NCI-H1092 treated with DMSO at 0.1 percent for 48 hours (cell line): ENCODE data around the gene GPR35.

Experiments
- DNase-seq: peaks from one replicate; lab custom pipeline; 2025; lab: John Stamatoyannopoulos, UW

GPR35 gene, protein sequence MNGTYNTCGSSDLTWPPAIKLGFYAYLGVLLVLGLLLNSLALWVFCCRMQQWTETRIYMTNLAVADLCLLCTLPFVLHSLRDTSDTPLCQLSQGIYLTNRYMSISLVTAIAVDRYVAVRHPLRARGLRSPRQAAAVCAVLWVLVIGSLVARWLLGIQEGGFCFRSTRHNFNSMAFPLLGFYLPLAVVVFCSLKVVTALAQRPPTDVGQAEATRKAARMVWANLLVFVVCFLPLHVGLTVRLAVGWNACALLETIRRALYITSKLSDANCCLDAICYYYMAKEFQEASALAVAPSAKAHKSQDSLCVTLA

DNA sequence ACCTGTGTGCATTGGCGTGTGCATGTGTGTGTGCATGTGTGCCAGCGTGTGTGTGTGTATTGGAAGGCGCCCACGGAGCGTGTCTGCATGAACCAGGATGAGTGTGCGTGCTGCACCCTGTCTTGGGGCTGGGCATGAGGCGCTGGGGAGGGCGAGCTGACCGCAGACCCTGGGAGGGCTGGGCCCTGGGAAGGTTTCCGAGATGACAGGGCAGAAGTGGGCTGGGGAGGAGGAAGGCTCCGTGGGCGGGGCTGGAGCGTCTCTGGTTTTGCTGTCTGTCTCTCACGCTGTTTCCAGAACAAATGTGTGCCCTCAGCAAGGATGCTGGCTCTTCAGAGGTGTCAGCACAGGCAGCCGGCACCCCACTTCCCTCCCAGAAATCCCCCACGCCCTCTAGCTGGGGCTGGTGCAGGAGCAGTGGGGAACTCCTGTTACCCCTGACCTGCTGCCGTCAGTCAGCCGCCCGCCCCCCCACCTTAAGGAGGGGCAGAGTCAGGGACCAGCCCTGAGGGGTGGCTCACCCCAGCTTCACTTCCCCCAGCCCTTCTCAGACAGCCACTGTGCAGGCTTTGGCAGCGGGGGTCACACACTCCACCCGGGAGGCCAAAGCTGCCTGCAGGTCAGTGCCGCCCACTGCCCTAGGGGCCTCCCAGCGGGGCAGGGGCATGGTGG lies at the start of gene GPR35:
TSS of gene GPR35 (plus strand) at position 531 of the 672 bp plus-strand sequence. CDS start 4,473 bp downstream, outside the sequence.
- DNase-seq, result no peak

DNA sequence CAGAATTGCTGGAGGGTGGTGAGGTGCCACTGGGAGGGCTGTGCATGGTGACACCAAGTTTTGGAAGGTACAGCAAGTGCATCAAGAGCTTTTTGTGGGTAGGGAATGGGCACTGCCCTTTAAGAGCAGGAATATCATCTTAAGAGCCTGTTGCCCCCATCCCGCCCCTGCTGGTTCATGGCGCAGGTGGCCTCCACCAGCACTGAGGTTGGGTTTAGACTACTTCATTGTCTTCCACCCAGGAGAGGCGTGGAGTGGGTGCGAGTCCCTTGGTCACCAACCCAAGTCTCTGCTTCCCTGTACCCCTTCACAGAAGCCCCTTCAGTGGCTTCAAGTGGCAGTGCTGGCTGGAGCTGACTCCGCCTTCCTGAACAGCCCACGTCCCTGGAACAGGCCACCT lies 49.2 kb upstream of the GPR35 start:
- DNase-seq, result no peak

DNA sequence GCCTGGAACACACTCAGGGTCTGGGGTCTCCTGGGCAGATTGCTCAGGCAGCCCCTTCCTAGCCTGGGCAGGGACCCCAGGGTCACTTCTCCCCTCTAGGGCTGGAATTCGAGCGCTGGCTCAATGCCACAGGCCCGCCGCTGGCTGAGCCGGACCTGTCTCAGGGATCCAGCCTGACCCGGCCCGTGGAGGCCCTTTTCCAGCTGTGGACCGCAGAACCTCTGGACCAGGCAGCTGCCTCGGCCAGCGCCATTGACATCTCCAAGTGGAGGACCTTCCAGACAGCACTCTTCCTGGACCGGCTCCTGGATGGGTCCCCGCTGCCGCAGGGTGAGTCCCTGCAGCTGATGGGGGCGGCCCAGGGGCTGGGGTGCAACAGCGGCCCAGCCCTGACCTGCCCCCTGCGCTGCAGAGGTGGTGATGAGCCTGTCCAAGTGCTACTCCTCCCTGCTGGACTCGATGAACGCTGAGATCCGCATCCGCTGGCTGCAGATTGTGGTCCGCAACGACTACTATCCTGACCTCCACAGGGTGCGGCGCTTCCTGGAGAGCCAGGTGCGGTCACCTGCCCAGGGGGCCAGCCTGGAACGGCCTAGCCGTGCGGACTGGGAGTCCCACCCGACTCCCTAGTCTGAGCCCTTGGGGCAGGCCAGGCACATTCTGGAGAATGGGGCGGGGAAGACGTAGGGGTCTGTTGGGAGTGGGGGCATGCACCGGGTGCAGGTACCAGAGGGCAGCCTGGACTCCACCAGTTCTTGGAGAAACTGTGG lies 48.7 kb upstream of the GPR35 start:
- no peak for DNase-seq

DNA sequence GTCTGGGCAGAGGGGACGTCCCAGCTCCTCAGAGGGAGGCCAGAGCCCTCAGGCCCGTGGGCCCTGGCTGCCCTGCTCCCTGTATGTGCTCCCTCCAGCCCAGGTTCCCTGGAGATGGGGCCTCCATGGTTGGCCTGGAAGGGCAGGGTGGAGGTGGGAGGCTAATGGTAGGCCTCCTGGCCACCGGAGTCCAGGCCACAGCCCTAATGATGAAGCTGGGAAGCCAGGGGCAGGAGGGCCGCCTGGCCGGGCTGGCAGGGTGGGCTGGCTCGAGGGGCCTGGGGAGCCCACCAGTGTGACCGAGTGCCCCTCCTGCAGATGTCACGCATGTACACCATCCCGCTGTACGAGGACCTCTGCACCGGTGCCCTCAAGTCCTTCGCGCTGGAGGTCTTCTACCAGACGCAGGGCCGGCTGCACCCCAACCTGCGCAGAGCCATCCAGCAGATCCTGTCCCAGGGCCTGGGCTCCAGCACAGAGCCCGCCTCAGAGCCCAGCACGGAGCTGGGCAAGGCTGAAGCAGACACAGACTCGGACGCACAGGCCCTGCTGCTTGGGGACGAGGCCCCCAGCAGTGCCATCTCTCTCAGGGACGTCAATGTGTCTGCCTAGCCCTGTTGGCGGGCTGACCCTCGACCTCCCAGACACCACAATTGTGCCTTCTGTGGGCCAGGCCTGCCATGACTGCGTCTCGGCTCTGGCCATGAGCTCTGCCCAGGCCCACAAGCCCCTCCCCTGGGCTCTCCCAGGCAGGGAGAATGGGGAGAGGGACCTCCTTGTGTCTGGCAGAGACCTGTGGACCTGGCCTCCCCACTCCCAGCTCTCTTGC lies 47.8 kb upstream of the GPR35 start:
- no peak for DNase-seq

DNA sequence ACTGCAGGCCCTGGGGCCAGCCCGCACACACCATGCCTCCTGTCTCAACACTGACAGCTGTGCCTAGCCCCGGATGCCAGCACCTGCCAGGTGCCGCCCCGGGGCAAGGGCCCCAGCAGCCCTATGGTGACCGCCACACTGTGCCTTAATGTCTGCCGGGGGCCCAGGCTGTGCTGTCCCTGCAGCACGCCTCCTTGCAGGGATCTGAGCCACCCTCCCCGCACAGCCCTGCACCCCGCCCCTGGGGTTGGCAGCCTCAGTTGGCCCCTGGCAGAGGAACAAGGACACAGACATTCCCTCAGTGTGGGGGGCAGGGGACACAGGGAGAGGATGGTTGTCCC lies 47.2 kb upstream of the GPR35 start:
- no peak for DNase-seq

DNA sequence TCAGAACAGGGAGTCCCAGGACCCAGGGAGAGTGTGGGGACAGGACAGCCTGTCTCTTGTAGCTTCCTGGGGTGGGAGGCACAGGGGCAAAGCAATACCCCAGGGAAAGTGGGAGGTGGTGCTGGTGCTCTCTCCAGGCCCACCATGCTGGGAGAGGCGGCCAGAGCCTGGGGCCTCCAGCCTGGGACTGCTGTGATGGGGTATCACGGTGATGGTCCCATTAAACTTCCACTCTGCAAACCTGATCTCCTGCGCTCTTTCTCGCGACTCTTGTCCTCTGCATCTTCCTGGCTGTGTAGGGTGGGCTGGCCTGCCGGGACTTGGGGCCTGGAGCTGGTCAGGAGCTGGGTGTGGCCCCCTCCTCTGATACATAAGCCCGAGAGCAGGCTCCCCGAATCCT lies 46.8 kb upstream of the GPR35 start:
- no peak for DNase-seq

DNA sequence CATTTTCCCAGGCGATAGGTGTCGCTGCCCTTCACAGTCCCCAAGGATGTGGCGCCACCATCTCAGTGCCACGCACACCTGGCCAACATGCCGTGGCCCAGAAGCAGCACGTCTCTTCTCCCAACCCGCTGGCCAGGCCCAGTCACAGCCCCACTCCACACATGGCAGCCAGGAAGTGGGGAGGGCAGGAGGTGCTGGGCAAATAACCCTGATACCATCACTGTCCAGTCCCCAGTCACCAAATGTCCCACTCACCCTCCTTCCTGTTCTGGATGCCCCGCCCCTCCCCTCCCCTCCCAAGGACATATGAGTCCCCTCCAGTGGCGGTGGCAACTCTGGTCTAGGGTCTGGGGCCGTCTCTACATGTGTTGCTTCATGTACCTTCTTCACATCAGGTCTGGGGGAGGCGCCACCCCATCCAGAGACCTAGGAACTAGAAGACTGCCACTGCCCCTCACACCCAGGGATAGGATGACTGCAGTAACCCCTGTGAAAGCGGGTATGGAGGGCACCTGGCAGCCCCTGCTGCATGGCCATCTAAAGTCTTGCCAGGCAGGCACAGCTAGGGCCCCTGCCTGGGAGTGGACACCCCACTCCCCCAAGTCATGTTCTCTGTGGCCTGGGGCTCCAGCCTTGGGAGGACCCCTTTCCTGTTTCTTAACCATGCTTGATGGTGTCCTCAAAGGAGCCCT lies 46.1 kb upstream of the GPR35 start:
- DNase-seq, result no peak

DNA sequence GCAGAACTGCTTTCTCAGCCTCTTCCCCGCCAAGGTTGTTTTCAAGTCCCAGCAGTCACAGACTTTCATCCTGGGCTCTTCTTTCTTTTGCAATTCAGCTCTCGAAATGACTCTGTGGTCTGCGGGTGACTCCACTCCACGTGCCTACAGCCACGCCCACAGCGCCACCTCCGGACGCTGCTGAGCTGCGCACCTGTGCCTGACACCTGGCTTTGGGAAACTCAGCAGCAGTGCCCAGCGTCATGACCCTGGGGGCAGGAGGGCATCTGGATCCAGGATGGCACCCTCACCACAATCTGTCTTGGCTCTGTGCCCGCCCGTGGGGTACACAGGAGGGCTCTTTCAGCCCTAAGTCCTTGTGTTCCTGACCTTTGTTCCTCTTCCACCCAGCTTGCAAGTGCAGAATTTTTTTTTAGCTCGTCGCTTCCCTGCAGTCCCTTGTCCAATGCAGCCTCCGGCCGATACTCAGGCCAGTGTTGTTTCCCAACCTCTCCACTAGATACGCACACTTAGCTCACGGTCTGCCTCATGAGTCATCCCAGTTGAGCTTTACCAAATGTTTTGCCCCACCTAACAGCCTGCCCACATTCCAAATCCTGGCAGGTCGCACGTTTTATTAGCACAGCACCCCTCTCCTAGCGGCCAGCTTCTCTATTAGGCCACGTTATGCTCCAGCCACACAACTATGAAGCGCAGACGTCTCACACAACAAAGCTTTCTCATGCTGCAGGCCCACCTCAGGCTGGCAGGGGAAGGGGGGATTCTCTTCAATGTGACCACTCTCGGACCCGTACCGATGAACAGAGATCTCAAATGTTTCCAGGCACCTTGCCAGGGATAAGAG lies 45.3 kb upstream of the GPR35 start:
- DNase-seq, result no peak

DNA sequence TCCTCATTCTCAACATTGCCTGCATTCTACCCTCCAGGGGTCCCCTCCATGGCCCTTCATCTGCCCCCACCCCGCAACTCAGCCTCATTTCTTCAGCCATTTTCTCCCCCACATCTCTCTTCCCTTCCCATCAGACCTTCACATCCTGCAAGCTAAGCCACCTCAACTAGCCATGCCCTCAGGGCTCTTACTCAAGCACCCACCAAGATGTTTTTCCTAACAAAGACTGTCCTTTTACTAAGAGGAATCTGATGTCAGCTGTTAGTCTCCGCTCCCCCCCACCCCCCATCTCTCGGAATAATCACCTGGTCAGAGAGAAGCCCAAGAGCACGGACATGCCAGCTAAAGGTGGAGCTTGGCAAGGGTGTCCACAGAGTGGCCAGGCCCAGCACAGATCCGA lies 43.5 kb upstream of the GPR35 start:
- DNase-seq, result no peak

DNA sequence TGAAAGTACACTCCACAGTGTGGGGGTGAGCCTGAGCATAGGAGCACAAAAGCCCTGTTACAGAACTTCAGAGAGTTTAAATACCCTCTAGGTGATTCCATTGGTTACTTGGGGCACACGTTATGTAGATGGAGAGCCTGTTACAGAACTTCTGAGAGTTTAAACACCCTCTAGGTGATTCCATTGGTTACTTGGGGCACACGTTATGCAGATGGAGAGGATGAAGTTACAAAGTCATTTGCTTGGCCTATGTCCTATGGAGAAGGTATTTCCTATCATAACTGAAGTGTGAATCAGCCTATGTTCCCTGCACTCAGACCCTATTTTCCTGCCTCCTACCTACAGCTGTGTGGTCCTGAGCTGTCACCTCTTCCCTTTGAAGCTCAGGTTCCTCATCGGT lies 42.5 kb upstream of the GPR35 start:
- DNase-seq, result no peak

DNA sequence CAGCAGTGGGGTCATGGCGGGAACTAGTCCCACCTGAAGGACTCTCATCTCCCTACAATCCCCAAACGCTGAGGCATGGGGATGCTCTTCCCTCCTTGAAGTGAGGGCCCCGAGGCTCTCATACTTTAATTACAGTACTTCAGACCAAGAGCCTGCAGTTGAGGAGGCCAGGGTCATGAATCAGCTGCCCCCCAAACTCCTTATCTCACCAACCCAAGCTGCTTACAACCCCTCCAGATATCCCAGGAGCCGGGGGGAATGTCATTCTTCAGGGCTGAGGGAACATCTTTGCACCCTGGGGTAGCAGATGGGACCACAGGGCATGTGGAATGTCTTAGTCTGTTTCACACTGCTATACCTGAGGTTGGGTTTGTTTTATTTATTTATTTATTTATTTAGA lies 41.5 kb upstream of the GPR35 start:
- no peak for DNase-seq

DNA sequence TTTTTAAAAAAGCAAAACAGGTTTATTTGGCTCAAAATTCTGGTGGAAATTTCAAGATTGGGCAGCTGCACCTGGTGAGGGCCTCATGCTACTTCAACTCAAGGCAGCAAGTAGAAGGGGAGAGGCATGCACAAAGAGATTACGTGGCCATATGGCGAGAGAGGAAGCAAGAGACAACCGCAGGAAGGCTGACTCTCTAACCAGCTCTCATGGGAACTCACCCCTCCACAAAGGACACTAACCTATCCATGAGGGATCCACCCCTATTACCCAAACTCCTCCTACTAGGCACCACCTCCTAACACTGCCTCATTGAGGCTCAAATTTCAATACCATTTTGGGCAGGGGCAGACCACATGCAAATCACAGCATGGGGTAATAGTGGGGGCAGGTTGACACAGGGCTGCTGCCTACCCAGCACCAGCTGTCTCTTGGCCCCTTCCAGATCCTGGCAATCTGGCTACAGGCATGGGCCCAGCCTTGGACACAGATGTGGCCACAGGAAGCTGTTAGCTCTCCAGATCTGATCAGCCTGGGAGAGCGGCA lies 40.7 kb upstream of the GPR35 start:
- no peak for DNase-seq

DNA sequence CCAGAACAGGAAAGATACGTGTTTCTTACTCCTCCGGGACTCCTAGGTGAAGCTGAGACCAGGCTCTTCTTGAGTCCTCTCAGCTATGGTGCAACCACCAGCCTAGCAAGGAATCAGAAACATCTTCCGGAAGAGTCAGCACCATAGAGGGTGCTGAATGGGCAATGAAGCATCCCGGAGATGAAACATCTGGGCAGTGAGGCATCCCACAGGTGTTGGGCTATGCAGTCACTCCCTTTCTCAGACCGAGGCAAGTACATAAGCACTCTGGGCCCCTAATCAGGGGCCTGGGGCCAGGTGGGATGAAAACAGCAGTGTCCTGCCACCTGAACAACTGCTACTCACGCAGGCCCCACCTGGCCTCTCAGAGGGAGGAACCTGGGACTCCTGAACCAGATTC lies 40.2 kb upstream of the GPR35 start:
- no peak for DNase-seq

DNA sequence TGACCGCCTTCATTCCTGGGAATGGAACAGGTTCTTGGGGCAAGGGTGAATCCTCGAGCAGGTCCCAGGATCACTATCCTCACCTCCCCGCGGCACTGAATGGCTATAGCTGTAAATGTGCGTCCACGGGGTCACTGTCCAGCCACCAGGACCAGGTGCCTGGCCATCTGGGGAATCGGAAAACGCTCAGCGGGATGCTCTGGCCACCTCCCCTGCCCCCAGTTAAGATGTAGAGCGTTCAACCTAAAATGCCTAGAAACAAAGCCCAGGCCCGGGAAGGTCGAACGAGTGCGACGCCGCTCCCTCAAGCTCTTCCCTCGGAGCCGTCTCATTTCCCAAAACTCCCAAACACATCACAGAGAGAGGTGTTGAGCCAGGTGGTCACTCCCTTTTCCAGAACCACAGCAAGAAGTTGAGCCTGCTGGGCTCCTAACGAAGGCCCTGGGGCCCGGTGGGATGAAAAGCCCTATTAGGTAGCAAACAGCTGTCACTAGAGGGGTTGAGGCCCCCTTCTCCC lies 39.5 kb upstream of the GPR35 start:
- DNase-seq, result no peak

DNA sequence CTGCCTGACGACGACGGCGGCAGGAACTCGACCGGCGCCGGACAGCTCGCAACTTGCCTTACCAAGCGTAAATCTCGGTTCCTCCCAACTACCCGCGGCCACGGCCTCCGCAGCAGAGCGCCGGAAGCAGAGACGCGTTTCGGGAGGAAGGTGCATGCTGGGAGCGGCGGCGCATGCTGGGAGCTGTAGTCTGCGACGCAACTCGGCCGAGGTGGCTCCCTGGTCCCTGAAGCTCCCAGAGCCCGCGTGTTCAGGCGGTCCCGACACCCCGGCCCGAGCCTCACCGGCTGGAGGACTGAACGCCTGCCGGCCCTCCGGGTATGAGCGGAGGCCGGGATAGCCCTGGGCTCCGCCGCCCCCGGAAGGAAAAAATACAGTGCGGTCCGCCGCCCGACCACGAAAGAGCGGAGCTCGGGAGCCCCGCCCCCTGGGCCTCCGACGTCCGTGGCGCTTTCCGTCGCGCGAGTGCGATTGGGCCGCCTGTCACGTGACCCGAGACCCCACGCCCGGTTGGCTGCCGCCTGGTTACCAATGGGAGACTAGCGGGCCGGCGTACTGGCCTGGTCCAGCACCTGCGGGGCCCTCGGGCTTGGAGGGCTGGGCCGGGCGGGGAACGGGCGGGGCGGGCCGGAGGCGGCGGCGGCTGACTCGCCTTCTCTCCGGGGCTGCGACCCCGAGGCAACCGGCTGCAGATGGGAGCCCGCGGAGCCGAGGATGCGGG lies 38.9 kb upstream of the GPR35 start, which contains the start of gene CAPN10:
TSS of gene CAPN10 (plus strand) at position 537 of the 721 bp plus-strand sequence. CDS start at position 715, 178 bp downstream.
- peak; percentile 90 for DNase-seq

DNA sequence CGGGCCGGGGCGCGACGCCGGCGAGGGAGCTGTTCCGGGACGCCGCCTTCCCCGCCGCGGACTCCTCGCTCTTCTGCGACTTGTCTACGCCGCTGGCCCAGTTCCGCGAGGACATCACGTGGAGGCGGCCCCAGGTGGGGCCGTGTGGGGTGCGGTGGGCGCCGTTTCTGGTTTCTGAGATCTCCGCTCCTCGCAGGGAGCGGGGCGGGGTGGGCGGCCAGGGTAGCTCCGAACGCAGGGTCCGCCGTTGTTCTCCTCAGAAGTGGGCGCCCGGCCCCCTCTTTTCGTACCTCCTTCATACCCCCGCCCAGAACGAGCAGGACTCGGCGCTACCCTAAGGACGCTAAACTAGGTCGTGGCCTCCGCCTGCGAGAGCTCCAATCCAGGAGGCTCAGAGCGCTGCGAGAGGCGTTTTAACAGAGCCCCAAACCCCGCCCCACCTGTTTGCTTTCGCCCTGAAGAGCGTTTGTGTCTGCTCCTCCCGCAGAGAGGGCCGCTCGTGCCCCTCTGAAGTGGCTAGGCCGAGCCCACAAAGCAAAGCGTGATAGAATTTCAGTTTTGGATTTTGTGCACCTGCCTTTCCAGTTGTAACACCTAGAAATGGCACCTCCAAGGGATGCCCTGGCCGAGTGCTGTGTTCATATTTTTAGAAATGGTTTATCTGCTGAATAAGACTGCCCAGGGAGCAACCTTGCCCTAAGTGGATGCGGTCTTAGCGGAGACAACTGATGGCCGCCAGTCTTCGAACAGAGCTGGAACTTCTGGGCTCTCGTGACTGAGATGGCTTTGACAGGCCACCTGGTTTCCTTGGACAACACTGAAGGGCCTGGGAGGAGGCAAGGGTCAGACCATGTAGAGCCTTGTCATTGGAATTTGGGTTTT lies 38.1 kb upstream of the GPR35 start:
- peak; percentile 48 for DNase-seq

DNA sequence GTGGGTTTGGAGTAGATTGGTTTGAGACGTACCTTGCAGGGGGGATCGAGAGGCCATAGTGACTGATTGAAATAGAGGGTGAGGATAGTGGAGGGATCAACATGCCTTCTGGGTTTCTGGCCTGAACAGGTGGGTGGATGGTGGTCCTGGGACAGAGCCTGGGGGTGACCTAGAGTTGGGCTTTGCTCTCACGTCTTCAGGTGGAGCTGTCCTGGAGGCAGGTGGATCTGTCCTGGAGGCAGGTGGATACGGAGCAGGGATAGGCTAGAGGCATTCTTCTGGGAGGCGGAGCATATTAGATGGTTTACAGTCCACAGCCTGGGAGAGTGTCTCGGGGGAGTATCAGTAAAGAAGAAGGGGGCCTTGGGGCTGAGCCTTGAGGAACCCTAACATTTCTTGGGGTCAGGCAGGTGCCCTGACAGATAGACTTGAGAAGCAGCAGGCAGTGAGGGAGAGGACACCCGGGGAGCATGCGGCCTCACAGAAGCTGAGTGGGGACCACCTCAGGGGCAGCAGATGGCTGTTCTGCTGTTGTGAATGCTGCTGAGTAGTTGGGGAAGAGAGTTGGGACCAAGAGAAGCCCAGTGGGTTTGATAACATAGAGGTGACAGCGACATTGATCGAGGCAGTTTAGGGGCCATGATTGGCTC lies 37.1 kb upstream of the GPR35 start:
- DNase-seq, result no peak

DNA sequence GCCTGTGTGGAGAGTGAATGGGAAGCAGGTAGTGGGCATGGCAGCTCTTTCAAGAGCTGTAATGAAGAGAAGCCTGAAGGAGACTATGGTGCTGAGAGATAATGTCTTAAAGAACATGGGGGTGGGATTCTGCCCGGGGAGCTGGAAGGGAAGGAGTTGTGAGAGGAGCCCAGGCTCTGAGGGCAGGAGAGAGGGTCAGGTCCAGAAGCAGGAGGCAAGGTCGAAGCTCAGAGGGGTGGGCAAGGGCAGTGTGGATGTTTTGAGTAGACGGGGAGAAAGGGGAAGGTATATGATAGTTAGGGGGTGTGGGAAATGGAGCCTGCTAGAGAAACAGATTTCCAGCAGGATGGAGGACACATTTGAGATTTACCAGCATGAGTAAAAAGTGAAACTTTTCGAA lies 36.6 kb upstream of the GPR35 start:
- no peak for DNase-seq
